ENCODE results near the gene FGGY.

GRCh38 chr1:59736744-59737143 is 439.9 kb downstream of the FGGY start:
- TF ChIP-seq CTCF (IDR thresholded peaks at IDR 0.05; ENCODE audit: borderline replicate concordance, extremely low read depth, low read length, poor library complexity, severe bottlenecking) (no peak), EZH2 (IDR thresholded peaks at IDR 0.05; ENCODE audit: borderline replicate concordance, low read depth, low read length, severe bottlenecking) (no peak)

Data from DND-41 (cell line).